Heart left ventricle (tissue), 16 donors: Measurements from ENCODE around the gene NXPH3. TPM values are rescaled to one million over a fixed set of nuclear protein-coding genes. Genes with fewer than 3 reads are reported as not detected.
A peak's percentile ranks its signal among the peaks of the same experiment; 100 is the strongest.

Experiments used
- ATAC-seq, 4 donors: fragments of 200-7000 bp; cut with Tn5 transposase; one replicate each; pipeline ENCODE4 v1.9.1; 2020 to 2022; ENCODE audit warnings: moderate library complexity in 4 of 4, mild to moderate bottlenecking in 3 of 4, moderate number of reproducible peaks in 1 of 4
- DNase-seq, 5 donors: peaks; one replicate each; pipeline ENCODE4 v3.0.0-alpha.2; 2020
- H3K27ac ChIP-seq, 12 donors: fragments of 200-600 bp; sonication (generic) in 4 of 12; one replicate each; pipeline versions ENCODE4 v1.5.0 to v1.8.0; 2016 to 2022; ENCODE audit warnings: mild to moderate bottlenecking in 2 of 12
- H3K27me3 ChIP-seq, 9 donors: fragments of 200-600 bp; sonication (generic) in 2 of 9; one replicate each; pipeline versions ENCODE4 v1.5.1 to v1.8.0; 2016 to 2022; ENCODE audit warnings: mild to moderate bottlenecking in 3 of 9
- H3K36me3 ChIP-seq, 9 donors: fragments of 200-600 bp; sonication (generic) in 2 of 9; one replicate each; pipeline versions ENCODE4 v1.5.0 to v1.8.0; 2018 to 2022; ENCODE audit warnings: mild to moderate bottlenecking in 2 of 9
- H3K4me1 ChIP-seq, 12 donors: fragments of 200-600 bp; sonication (generic) in 4 of 12; one replicate each; pipeline versions ENCODE4 v1.5.0 to v1.8.0; 2016 to 2022; ENCODE audit warnings: mild to moderate bottlenecking in 3 of 12
- H3K4me3 ChIP-seq, 12 donors: fragments of 200-600 bp; sonication (generic) in 4 of 12; one replicate each; pipeline versions ENCODE4 v1.5.0 to v1.8.0; 2017 to 2022; ENCODE audit warnings: mild to moderate bottlenecking in 9 of 12, moderate library complexity in 4 of 12
- H3K9me3 ChIP-seq, 12 donors: fragments of 200-600 bp; sonication (generic) in 4 of 12; one replicate each; pipeline versions ENCODE4 v1.5.0 to v1.8.0; 2016 to 2022; ENCODE audit warnings: mild to moderate bottlenecking in 1 of 12
- POLR2A ChIP-seq, 2 donors: fragments of 450-650 bp; IDR thresholded peaks; one replicate each; pipeline ENCODE4 v1.6.1; 2017; ENCODE audit warnings: antibody characterized with exemption in 2 of 2, mild to moderate bottlenecking in 2 of 2, moderate library complexity in 2 of 2
- WGBS, 4 donors: extraction: QIAGEN DNeasy Blood & Tissue Kit in 2 of 4; methylation state at CpG; one replicate each; pipeline versions ENCODE4 v1.1.5 to v1.1.7; 2013 to 2018; 5-methylcytosine and 5-hydroxymethylcytosine counted together
- intact Hi-C, 10 donors: fragments of 100-400 bp; cut with DNase I; formaldehyde crosslinking; loops; one replicate each; pipeline versions ENCODE4 v1.11.1 to v1.14.2; 2022
- polyA plus RNA-seq, 2 donors: library from polyadenylated mRNA; stranded (reverse); fragments of 200-250 nt; gene quantifications; one replicate each; pipeline ENCODE4 v1.2.3, GENCODE V29; 2013
- total RNA-seq, 9 donors: library from RNA; depleted of rRNA in 2 of 9; stranded (reverse); fragments of >200 nt in 2 of 9; fragmentation: NEBNext Ultra II Directional in 3 of 9; extraction: Animal tissue kit (Norgen Biotek cat#: 25700) in 3 of 9; gene quantifications; one replicate each; pipeline versions ENCODE4 v1.1.0 to v1.2.4, GENCODE V29; 2016 to 2023
- TF ChIP-seq, protein P1 (sequence below), 12 donors: fragments of 200-600 bp; sonication (generic) in 4 of 12; IDR thresholded peaks; one replicate each; pipeline versions ENCODE4 v1.5.0 to v1.8.0; 2018 to 2022; ENCODE audit warnings: antibody characterized with exemption in 12 of 12, mild to moderate bottlenecking in 5 of 12
- donor health status: ischemic (EF 13 %, LVEDD 7.1; RV severe dilation, severe dysfunction).
- donor health status: healthy with polysubstance abuse.
- donor health status: DM: no; HTN: yes; CAD: no.
- donor health status: DM: no; HTN: no; CAD: no.
- donor health status: ischemic (EF 25% LVEDD 6.9; RV normal size, moderate dysfunction).
- donor health status: ischemic (EF 25% LVEDD 5.7; RV mildly dilated, moderate dysfunction).
- donor health status: healthy.
- donor health status: DM: yes; HTN: yes; CAD: no.
- donor health status: ischemic (EF 35%, LVEDD 5.7; RV mildly dilated, moderate dysfunction).
- donor health status: nonischemic (EF 11% LVEDD 7.7; RV severe dilation, severe dysfunction).
- donor health status: DM: yes; HTN: yes; CAD: no.
- donor health status: PGD.
- donor health status: ischemic (EF 29% LVEDD 5.4; RV normal size, mild dysfunction).
- donor health status: nonischemic (EF 23%, LVEDD 6.1; RV moderate dilation, normal function).

The NXPH3 gene
- total and polyA plus RNA-seq, 11 donors, result 2.5 to 7.9 (median 4.5) TPM

- Histone ChIP-seq H3K9me3 (no peaks in the 10 kb centered on the region), H3K27me3 (peaks cover 0 to 23% (median 0%) of the 10 kb centered on the region in 9 donors), H3K27ac (peak overlapping the region in 1 of 12 donors; percentile 37), H3K36me3 (no peaks in the 10 kb centered on the region), H3K4me1 (peaks cover 0 to 35% (median 18%) of the 10 kb centered on the region in 12 donors), H3K4me3 (no peak overlapping the region)
- DNase-seq (no peak), ATAC-seq (no peak)
- intact Hi-C loops, result no loop called here
- 91 to 92% (median 92%) methylated on average over 17 to 21 of the region's 21 CpGs for WGBS, 4 donors
- TF ChIP-seq POLR2A (IDR thresholded peaks at IDR 0.05), result no peak
- TF ChIP-seq, protein P1, sequence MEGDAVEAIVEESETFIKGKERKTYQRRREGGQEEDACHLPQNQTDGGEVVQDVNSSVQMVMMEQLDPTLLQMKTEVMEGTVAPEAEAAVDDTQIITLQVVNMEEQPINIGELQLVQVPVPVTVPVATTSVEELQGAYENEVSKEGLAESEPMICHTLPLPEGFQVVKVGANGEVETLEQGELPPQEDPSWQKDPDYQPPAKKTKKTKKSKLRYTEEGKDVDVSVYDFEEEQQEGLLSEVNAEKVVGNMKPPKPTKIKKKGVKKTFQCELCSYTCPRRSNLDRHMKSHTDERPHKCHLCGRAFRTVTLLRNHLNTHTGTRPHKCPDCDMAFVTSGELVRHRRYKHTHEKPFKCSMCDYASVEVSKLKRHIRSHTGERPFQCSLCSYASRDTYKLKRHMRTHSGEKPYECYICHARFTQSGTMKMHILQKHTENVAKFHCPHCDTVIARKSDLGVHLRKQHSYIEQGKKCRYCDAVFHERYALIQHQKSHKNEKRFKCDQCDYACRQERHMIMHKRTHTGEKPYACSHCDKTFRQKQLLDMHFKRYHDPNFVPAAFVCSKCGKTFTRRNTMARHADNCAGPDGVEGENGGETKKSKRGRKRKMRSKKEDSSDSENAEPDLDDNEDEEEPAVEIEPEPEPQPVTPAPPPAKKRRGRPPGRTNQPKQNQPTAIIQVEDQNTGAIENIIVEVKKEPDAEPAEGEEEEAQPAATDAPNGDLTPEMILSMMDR (IDR thresholded peaks at IDR 0.05), result no peak
Observed at GRCh38 chr17:49580055-49580721, 4.5 kb downstream of the NXPH3 start.

GRCh38 chr17:49580981-49581647 lies 5.4 kb downstream of the NXPH3 start:
- H3K4me3 ChIP-seq, result no peak overlapping the region
- H3K27me3 ChIP-seq, result peaks cover 0 to 15% (median 0%) of the 10 kb centered on the region in 9 donors
- no peaks in the 10 kb centered on the region for H3K36me3 ChIP-seq
- peak overlapping the region in 1 of 12 donors; percentile 37 for H3K27ac ChIP-seq
- peak in 1 of 4 donors; percentile 5 for ATAC-seq
- TF ChIP-seq POLR2A (IDR thresholded peaks at IDR 0.05), result no peak
- TF ChIP-seq, protein P1 (IDR thresholded peaks at IDR 0.05), result no peak
- peak in 1 of 5 donors; percentile 48 for DNase-seq
- WGBS, 4 donors, result 81 to 86% (median 82%) methylated on average over 8 to 12 of the region's 12 CpGs
- intact Hi-C loops, result no loop called here
- no peaks in the 10 kb centered on the region for H3K9me3 ChIP-seq
- H3K4me1 ChIP-seq, result peaks cover 0 to 27% (median 13%) of the 10 kb centered on the region in 12 donors

DNA sequence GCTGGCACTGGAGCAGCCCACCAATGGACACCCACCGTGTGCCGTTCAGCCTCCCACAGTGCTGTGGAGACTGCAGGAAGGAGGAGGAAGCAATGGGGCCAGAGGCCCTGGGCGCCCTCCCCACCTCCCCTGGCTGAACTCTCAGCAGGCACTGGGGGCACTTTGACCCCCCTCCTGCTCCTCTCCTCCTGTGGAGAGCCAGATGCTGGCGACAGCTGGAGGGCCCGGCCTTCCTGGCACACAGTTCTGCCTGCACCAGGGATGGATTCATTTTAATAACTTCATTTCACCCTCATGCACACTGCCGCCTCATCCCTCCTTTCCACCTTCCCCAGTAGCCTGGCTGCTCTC lies 6.0 kb downstream of the NXPH3 start:
- H3K36me3 ChIP-seq, result no peaks in the 10 kb centered on the region
- peak overlapping the region in 1 of 12 donors; percentile 37 for H3K27ac ChIP-seq
- H3K4me3 ChIP-seq, result no peak overlapping the region
- TF ChIP-seq, protein P1 (IDR thresholded peaks at IDR 0.05), result no peak
- no peak for TF ChIP-seq POLR2A (IDR thresholded peaks at IDR 0.05)
- H3K4me1 ChIP-seq, result peaks cover 0 to 24% (median 9%) of the 10 kb centered on the region in 12 donors
- WGBS, 4 donors, result 65 to 75% (median 70%) methylated on average over 4 to 6 of the region's 6 CpGs
- H3K9me3 ChIP-seq, result no peaks in the 10 kb centered on the region
- H3K27me3 ChIP-seq, result peaks cover 0 to 10% (median 0%) of the 10 kb centered on the region in 9 donors
- ATAC-seq, result no peak
- no peak for DNase-seq
- intact Hi-C loops, result no loop called here

GRCh38 chr17:49582055-49582722 lies 6.5 kb downstream of the NXPH3 start:
- ATAC-seq, result no peak

More at GRCh38 chr17:49582055-49582722, 6.5 kb downstream of the NXPH3 start:
- WGBS, 4 donors, result 91 to 92% (median 91%) methylated on average over 11 to 12 of the region's 12 CpGs
- H3K4me1 ChIP-seq, result peaks cover 0 to 19% (median 7%) of the 10 kb centered on the region in 12 donors
- intact Hi-C loops, result no loop called here
- no peak overlapping the region for H3K4me3 ChIP-seq
- no peaks in the 10 kb centered on the region for H3K36me3 ChIP-seq
- no peak for DNase-seq
- no peak overlapping the region for H3K27ac ChIP-seq
- peaks cover 0 to 4% (median 0%) of the 10 kb centered on the region in 9 donors for H3K27me3 ChIP-seq
- no peaks in the 10 kb centered on the region for H3K9me3 ChIP-seq
- TF ChIP-seq, protein P1 (IDR thresholded peaks at IDR 0.05), result no peak
- no peak for TF ChIP-seq POLR2A (IDR thresholded peaks at IDR 0.05)
